CD4-positive, alpha-beta T cell (primary cell): ENCODE measurements around the gene DDC. TPM values are rescaled to one million over a fixed set of nuclear protein-coding genes. Genes with fewer than 3 reads are reported as not detected.

ENCODE experiments used
- ATAC-seq: fragments of 200-7000 bp; cut with Tn5 transposase; one replicate; pipeline ENCODE4 v1.10.0; 2022; ENCODE audit warnings: mild to moderate bottlenecking; ENCODE audit not compliant: poor library complexity
- CTCF ChIA-PET: fragments of 350-600 bp; sonication (Branson Sonifier 250); formaldehyde crosslinking; loops from one replicate; lab custom pipeline; 2021; ENCODE audit warnings: antibody characterized with exemption, inconsistent platforms; lab: Charles Lee
- POLR2A ChIA-PET: fragments of 350-600 bp; sonication (Branson Sonifier 250); formaldehyde crosslinking; loops from one replicate; lab custom pipeline; 2021; ENCODE audit warnings: antibody characterized with exemption, inconsistent platforms; lab: Charles Lee
- DNase-seq, 14 experiments: peaks; one replicate each; pipeline ENCODE4 v3.0.0-alpha.2; 2013 to 2020; ENCODE audit warnings: mixed read lengths in 2 of 14
- H3K27ac ChIP-seq, 2 donors: one replicate each; pipeline versions ENCODE4 v1.5.1 to v1.7.0; 2013; ENCODE audit warnings: low read length in 2 of 2, low read depth in 1 of 2, mild to moderate bottlenecking in 1 of 2
- H3K27me3 ChIP-seq, 2 experiments: 1 replicate in 1 of 2; 2 replicates in 1 of 2; pipeline versions ENCODE4 v1.6.1 to v1.7.0; 2013; ENCODE audit warnings: low read length in 2 of 2, control low read depth in 1 of 2, mild to moderate bottlenecking in 1 of 2, moderate library complexity in 1 of 2; ENCODE audit not compliant: insufficient read depth in 2 of 2, control insufficient read depth in 1 of 2
- H3K36me3 ChIP-seq: one replicate; pipeline ENCODE4 v1.6.1; 2013; ENCODE audit warnings: low read length, control low read depth; ENCODE audit not compliant: insufficient read depth
- H3K4me1 ChIP-seq: one replicate; pipeline ENCODE4 v1.6.1; 2013; ENCODE audit warnings: low read length, control low read depth; ENCODE audit not compliant: insufficient read depth
- H3K4me3 ChIP-seq: one replicate; pipeline ENCODE4 v1.5.1; 2013; ENCODE audit warnings: mild to moderate bottlenecking, low read length, moderate library complexity
- H3K9me3 ChIP-seq, 2 experiments: 1 replicate in 1 of 2; 2 replicates in 1 of 2; pipeline versions ENCODE4 v1.6.1 to v1.7.0; 2013; ENCODE audit warnings: low read length in 2 of 2, mild to moderate bottlenecking in 2 of 2, control low read depth in 1 of 2, moderate library complexity in 1 of 2; ENCODE audit not compliant: control insufficient read depth in 1 of 2, insufficient read depth in 1 of 2
- H3K27ac Mint-ChIP-seq: one replicate; pipeline ENCODE4 v1.8.0; 2020; ENCODE audit warnings: mixed read lengths
- H3K27me3 Mint-ChIP-seq: one replicate; pipeline ENCODE4 v1.8.0; 2021; ENCODE audit warnings: mixed read lengths
- H3K36me3 Mint-ChIP-seq: one replicate; pipeline ENCODE4 v1.8.0; 2021; ENCODE audit warnings: low read depth, mixed read lengths
- H3K4me1 Mint-ChIP-seq: one replicate; pipeline ENCODE4 v1.8.0; 2021; ENCODE audit warnings: low read depth, mixed read lengths
- H3K4me3 Mint-ChIP-seq: one replicate; pipeline ENCODE4 v1.8.0; 2020; ENCODE audit warnings: mild to moderate bottlenecking, mixed read lengths
- H3K9me3 Mint-ChIP-seq: one replicate; pipeline ENCODE4 v1.8.0; 2020; ENCODE audit warnings: mixed read lengths
- intact Hi-C, 2 experiments: fragments of 100-400 bp; cut with DNase I in 1 of 2; cut with micrococcal nuclease in 1 of 2; formaldehyde crosslinking; loops; one replicate each; pipeline versions ENCODE4 v1.15.1 to v1.9.0; 2023 to 2025; cut with DNase I, micrococcal nuclease
- total RNA-seq, 174 experiments: library from RNA in 2 of 174; stranded (reverse) in 2 of 174; gene quantifications; one replicate each; pipeline ENCODE4 v1.2.3 and lab custom pipeline; 2021 to 2026
- TF ChIP-seq, protein P1 (sequence below): fragments of 200-600 bp; IDR thresholded peaks from one replicate; pipeline ENCODE4 v1.8.0; 2022; ENCODE audit warnings: antibody characterized with exemption, mild to moderate bottlenecking

DDC gene
- total RNA-seq, 2 experiments from 2014 or later = not detected

DNA sequence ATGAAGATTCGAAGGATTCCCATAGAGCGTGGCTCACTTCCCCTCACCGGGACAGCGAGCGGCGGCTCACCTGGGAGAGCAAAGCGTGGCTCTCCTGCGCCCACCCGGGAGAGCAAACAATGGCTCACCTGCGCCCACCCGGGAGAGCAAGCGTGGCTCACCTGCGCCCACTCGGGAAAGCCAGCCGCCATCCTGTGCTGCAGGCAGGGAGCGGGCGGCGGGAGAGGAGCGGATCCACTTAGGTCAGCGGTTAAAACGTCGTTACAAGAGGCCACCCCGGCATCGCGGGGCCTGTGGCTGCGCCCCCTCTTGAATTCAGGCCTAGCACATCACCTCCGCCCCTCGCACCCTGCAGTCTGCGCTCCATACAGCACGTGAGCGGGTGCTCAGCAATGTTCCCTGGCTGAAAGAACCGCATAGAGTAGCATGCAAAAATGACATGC is 114.6 kb downstream of the DDC start:
- H3K9me3 ChIP-seq = no peaks in the 10 kb centered on the region
- H3K27ac ChIP-seq = peak overlapping the region; percentile 75
- TF ChIP-seq, protein P1, sequence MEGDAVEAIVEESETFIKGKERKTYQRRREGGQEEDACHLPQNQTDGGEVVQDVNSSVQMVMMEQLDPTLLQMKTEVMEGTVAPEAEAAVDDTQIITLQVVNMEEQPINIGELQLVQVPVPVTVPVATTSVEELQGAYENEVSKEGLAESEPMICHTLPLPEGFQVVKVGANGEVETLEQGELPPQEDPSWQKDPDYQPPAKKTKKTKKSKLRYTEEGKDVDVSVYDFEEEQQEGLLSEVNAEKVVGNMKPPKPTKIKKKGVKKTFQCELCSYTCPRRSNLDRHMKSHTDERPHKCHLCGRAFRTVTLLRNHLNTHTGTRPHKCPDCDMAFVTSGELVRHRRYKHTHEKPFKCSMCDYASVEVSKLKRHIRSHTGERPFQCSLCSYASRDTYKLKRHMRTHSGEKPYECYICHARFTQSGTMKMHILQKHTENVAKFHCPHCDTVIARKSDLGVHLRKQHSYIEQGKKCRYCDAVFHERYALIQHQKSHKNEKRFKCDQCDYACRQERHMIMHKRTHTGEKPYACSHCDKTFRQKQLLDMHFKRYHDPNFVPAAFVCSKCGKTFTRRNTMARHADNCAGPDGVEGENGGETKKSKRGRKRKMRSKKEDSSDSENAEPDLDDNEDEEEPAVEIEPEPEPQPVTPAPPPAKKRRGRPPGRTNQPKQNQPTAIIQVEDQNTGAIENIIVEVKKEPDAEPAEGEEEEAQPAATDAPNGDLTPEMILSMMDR = no peak
- Mint-ChIP-seq H3K27ac (peak overlapping the region; percentile 96), H3K27me3 (no peaks in the 10 kb centered on the region), H3K36me3 (peaks cover 23% of the 10 kb centered on the region), H3K9me3 (no peaks in the 10 kb centered on the region), H3K4me1 (peaks cover 25% of the 10 kb centered on the region), H3K4me3 (peak overlapping the region; percentile 92)
- peak overlapping the region; percentile 73 for H3K4me3 ChIP-seq
- H3K36me3 ChIP-seq = peaks cover 15% of the 10 kb centered on the region
- no peaks in the 10 kb centered on the region for H3K27me3 ChIP-seq
- peak in 8 of 14 experiments; percentile 8 to 59 (median 23) for DNase-seq
- peak; percentile 28 for ATAC-seq
- POLR2A ChIA-PET = interaction anchor here (1.2 to 1.6 kb wide), 4 partner anchors 17 to 382 kb away, joined by 3 to 6 read pairs (median 4); partner anchors contain the start of gene ZPBP
- intact Hi-C loops = no loop called here
- CTCF ChIA-PET = interaction anchor here (1.8 kb wide), 1 partner anchor 33 kb away, joined by 5 read pairs; no protein-coding TSS in a partner anchor
- H3K4me1 ChIP-seq = peaks cover 17% of the 10 kb centered on the region

DNA sequence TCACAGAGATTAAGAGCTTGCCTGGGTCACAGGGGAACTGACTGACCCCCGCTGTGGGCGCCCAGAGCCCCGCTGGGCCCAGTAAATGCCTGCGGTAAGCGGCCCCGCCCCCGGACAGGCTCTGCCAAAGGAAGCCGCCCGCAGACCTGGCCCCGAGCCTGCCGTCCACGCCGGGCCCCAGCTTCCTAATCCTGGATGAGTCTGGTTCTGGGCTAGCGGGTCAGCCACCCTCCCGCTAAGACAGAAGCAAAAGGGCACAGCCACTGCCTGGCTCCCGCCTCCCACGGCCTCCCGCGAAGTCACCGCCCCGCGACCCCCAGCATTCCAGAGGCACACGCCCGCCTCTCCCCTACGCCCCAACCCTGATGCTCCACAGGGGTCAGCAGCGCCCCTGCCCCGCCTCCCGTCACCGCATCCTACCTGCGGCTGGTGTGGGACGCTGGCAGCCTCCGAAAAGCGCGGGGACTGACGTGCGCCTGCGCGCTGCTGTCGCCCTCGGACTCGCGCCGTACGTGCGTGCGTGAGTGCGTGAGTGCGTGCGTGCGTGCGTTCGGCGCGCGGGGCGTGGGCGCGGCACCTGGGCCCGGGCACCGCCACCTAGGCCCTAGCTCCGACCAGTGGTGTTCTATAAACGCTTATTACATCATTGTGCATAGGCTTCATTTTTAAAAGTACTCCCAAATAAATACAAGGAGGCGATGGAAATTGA is 115.2 kb downstream of the DDC start, which contains the start of gene FIGNL1:
Gene FIGNL1 (minus strand): TSS at position 470 of the 709 bp plus-strand sequence. CDS start 3,063 bp downstream, outside the sequence.
- Mint-ChIP-seq H3K27me3 (no peaks in the 10 kb centered on the region), H3K4me1 (peaks cover 25% of the 10 kb centered on the region), H3K4me3 (peak within 1 kb of the TSS; percentile 92), H3K27ac (peak within 1 kb of the TSS; percentile 96), H3K36me3 (peaks cover 29% of the 10 kb centered on the region), H3K9me3 (no peaks in the 10 kb centered on the region)
- CTCF ChIA-PET = interaction anchor here (1.3 to 1.8 kb wide), 2 partner anchors 18 to 32 kb away, joined by 3 to 5 read pairs; no protein-coding TSS in a partner anchor
- TF ChIP-seq, protein P1 = no peak
- peak within 1 kb of the TSS; percentile 75 for H3K27ac ChIP-seq
- peaks cover 17% of the 10 kb centered on the region for H3K36me3 ChIP-seq
- no peaks in the 10 kb centered on the region for H3K9me3 ChIP-seq
- peak within 1 kb of the TSS; percentile 73 for H3K4me3 ChIP-seq
- peaks cover 17% of the 10 kb centered on the region for H3K4me1 ChIP-seq
- DNase-seq = peak; percentile 65 to 95 (median 81)
- H3K27me3 ChIP-seq = no peaks in the 10 kb centered on the region
- intact Hi-C loops = no loop called here
- peak; percentile 95 for ATAC-seq
- POLR2A ChIA-PET = interaction anchor here (1.2 to 1.6 kb wide), 4 partner anchors 18 to 381 kb away, joined by 3 to 6 read pairs (median 4); partner anchors contain the start of gene ZPBP

DNA sequence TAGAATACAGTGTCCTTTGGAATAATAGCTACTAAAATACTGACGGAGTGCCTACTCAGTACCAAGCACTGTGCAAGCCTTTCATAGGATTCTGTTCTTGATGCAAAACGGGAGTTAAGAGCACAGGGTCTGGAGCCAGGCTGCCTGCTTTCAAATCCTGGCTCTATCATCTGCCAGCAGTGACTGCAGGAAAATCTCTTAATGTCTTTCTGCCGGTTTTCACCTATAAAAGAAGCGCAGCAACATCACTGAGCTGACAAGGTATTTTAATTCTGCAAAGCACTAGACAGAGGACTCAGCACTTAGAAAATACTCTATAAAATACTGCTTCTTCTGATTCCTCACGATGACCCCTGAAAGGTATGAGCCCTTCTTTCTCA is 115.7 kb downstream of the DDC start:
- H3K4me3 ChIP-seq = peak overlapping the region; percentile 73
- ChIA-PET POLR2A (interaction anchor here (1.2 to 1.6 kb wide), 4 partner anchors 18 to 381 kb away, joined by 3 to 6 read pairs (median 4); partner anchors contain the start of gene ZPBP), CTCF (interaction anchor here (1.3 to 1.8 kb wide), 2 partner anchors 18 to 32 kb away, joined by 3 to 5 read pairs; no protein-coding TSS in a partner anchor)
- Mint-ChIP-seq H3K36me3 (peaks cover 34% of the 10 kb centered on the region), H3K27me3 (no peaks in the 10 kb centered on the region), H3K27ac (peak overlapping the region; percentile 96), H3K9me3 (no peaks in the 10 kb centered on the region), H3K4me1 (peaks cover 25% of the 10 kb centered on the region), H3K4me3 (peak overlapping the region; percentile 92)
- TF ChIP-seq, protein P1 = no peak
- H3K9me3 ChIP-seq = no peaks in the 10 kb centered on the region
- H3K27me3 ChIP-seq = no peaks in the 10 kb centered on the region
- DNase-seq (no peak), ATAC-seq (peak; percentile 1)
- peaks cover 17% of the 10 kb centered on the region for H3K4me1 ChIP-seq
- H3K36me3 ChIP-seq = peaks cover 17% of the 10 kb centered on the region
- peak overlapping the region; percentile 62 to 75 for H3K27ac ChIP-seq
- intact Hi-C loops = no loop called here
